ENCODE measurements around the gene UAP1L1.

The UAP1L1 gene

GRCh38 chr9:137077010-137077747 is at the start of gene UAP1L1:
Gene UAP1L1 (plus strand): TSS chr9:137077517. CDS start chr9:137077533, 16 bp downstream.
- no peak for DNase-seq (ENCODE audit: extremely low read depth, low read depth)
- TF ChIP-seq CTCF (IDR thresholded peaks at IDR 0.05; ENCODE audit: low read depth, low read length, missing control alignments), result no peak
- peak within 1 kb of the TSS; percentile 61 for H3K4me3 ChIP-seq (replicated peaks; ENCODE audit: low read depth, low read length)

GRCh38 chr9:137028263-137029057 is 48.9 kb upstream of the UAP1L1 start:
- DNase-seq (ENCODE audit: extremely low read depth, low read depth), result no peak
- no peak for TF ChIP-seq CTCF (IDR thresholded peaks at IDR 0.05; ENCODE audit: low read depth, low read length, missing control alignments)
- H3K4me3 ChIP-seq (replicated peaks; ENCODE audit: low read depth, low read length), result peak overlapping the region; percentile 45

- no peak for DNase-seq (ENCODE audit: extremely low read depth, low read depth)
- TF ChIP-seq CTCF (IDR thresholded peaks at IDR 0.05; ENCODE audit: low read depth, low read length, missing control alignments), result peak; percentile 96
- H3K4me3 ChIP-seq (replicated peaks; ENCODE audit: low read depth, low read length), result no peak overlapping the region; the same call in 1 of the 2 replicates
These were observed 48.0 kb upstream of the UAP1L1 start for GRCh38 chr9:137029058-137029936.

GRCh38 chr9:137030006-137030405 is 47.3 kb upstream of the UAP1L1 start:
- DNase-seq (ENCODE audit: extremely low read depth, low read depth), result no peak
- no peak for TF ChIP-seq CTCF (IDR thresholded peaks at IDR 0.05; ENCODE audit: low read depth, low read length, missing control alignments)
- no peak overlapping the region for H3K4me3 ChIP-seq (replicated peaks; ENCODE audit: low read depth, low read length)

- no peak overlapping the region for H3K4me3 ChIP-seq (replicated peaks; ENCODE audit: low read depth, low read length)
- DNase-seq (ENCODE audit: extremely low read depth, low read depth), result no peak
- no peak for TF ChIP-seq CTCF (IDR thresholded peaks at IDR 0.05; ENCODE audit: low read depth, low read length, missing control alignments)
These were observed 46.5 kb upstream of the UAP1L1 start for GRCh38 chr9:137030538-137031527.
